DMS 273 (cell line): ENCODE measurements around the gene DNAH1.
A peak's percentile ranks its signal among the peaks of the same experiment; 100 is the strongest.

Source experiments
- DNase-seq: peaks from one replicate; lab custom pipeline; 2025; ENCODE audit not compliant: unreplicated experiment; lab: John Stamatoyannopoulos, UW

DNAH1 gene

DNA sequence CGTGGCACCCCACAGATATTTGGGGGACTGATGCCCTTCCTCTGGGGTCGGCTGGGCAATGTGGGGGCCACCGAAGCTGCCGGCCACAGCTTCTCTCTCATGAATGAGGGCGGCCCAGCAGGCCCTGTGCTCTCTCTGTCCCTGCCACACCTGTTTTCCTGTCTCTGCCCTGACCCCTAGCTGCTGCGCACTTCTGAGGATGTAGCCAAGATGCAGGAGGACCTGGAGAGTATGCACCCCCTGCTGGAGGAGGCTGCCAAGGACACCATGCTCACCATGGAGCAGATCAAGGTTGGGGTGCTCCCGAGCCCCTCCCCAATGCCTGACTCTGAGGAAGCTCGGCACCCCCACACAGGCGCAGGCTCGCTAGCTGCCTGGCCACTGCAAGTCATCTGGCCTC lies 69.0 kb downstream of the DNAH1 start:
- DNase-seq = peak; percentile 66

DNA sequence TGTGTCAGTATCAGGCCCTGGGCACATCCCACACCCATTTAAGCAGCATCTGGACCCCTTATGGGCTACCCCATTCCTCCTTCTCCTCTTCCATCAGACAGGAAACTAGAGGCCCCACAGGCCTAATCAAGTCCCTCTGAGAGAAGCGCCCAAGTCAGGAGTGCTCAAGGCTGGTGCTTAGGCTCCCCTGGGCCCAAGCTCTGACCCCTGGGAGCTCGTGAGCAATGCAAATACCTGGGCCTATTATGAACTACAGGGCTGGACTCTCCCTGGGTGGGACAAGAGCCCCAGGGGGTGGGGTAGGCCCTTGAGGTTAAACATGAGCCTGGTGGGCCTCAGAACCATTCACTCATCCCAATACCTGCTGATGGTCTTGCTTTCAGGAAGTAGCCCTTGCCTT lies 71.4 kb downstream of the DNAH1 start:
- DNase-seq = no peak

DNA sequence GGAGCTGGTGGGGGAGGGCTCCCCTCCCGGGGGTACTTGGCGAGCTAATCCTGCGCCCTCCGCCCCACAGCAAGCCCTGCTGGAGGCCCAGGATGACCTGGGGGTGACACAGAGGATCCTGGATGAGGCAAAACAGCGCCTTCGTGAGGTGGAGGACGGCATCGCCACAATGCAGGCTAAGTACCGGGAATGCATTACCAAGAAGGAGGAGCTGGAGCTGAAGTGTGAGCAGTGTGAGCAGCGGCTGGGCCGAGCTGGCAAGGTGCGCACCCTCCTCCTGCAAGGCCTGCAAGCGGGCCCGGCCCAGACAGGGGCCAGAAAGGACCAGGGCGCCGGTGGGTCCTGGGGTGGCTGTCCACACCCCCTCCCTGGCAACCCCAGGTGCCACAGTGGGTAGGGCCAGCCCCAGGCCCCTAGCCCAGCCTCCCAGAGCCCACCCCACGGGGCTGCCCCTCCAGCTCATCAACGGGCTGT lies 72.3 kb downstream of the DNAH1 start:
- DNase-seq = no peak

GRCh38 chr3:52388933-52389332 lies 72.8 kb downstream of the DNAH1 start:
- DNase-seq = no peak

DNA sequence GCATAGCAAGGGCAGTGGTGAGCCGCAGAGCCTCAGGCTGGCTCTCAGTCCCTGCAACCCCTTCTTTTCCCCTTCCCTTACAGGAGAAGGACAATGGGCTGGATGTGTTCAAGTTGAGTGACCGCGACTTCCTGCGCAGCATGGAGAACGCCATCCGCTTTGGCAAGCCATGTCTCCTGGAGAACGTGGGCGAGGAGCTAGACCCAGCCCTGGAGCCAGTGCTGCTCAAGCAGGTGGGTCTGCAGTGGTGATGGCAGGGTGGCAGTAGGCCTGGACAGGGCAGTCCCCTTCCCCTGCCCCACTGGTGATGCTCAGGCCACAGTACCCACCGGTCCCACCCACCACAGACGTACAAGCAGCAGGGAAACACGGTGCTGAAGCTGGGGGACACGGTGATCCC lies 75.0 kb downstream of the DNAH1 start:
- no peak for DNase-seq

- no peak for DNase-seq
Observed at GRCh38 chr3:52392216-52392930, 76.3 kb downstream of the DNAH1 start.

DNA sequence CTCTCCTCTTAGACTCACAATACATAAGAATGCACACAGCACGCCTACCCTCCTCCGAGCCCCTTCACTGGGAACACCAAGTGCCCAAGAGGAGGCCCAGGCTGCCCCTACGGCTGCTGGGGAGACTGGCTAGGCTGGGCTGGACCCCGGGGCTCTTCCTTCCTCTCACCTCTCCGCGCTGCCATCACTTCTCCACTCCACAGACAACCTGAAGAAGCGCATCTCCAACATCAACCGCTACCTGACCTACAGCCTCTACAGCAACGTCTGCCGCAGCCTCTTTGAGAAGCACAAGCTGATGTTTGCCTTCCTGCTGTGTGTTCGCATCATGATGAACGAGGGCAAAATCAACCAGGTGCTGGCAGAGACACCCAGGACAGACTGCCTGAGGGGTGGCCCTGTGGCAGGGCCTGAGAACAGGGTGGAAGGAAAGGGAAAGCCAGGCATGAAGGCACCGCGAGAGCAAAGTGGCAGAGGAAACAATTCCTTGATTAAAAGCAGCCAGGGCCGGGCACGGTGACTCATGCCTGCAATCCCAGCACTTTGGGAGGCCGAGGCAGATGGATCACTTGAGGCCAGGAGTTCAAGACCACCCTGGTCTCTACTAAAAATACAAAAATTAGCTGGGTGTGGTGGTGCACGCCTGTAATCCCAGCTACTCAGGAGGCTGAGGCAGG lies 77.2 kb downstream of the DNAH1 start:
- DNase-seq = no peak

- DNase-seq = no peak
Observed at GRCh38 chr3:52393959-52394670, 78.0 kb downstream of the DNAH1 start.

DNA sequence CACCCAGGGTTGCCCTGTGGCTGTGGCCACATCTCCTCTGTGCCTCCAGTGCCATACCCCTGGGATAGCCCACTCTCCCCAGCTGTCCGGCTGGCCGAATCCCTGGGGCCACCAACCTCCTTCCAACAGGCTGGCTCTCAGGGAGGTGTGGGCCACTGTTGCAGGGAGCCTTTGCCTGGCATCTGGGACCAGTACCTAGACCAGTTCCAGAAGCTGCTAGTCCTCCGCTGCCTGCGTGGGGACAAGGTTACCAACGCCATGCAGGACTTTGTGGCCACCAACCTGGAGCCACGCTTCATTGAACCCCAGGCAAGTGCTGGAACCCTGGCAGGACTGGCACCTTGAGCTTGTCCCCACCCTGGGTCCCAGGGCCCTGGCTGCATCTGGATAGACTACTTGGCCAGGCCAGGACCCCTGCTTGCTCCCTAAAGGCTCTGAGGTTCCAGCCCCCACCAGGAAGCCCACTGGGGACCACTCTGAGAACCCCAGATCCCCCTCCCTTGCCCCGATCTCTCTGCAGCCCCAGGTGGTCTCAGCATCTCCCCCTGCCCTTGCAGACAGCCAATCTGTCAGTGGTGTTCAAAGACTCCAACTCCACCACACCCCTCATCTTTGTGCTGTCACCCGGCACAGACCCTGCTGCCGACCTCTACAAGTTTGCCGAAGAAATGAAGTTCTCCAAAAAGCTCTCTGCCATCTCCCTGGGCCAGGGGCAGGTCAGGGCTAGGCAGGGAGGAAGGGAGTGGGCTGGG lies 78.8 kb downstream of the DNAH1 start:
- DNase-seq = no peak

- DNase-seq = peak; percentile 11
Observed at GRCh38 chr3:52395503-52395865, 79.4 kb downstream of the DNAH1 start.

DNA sequence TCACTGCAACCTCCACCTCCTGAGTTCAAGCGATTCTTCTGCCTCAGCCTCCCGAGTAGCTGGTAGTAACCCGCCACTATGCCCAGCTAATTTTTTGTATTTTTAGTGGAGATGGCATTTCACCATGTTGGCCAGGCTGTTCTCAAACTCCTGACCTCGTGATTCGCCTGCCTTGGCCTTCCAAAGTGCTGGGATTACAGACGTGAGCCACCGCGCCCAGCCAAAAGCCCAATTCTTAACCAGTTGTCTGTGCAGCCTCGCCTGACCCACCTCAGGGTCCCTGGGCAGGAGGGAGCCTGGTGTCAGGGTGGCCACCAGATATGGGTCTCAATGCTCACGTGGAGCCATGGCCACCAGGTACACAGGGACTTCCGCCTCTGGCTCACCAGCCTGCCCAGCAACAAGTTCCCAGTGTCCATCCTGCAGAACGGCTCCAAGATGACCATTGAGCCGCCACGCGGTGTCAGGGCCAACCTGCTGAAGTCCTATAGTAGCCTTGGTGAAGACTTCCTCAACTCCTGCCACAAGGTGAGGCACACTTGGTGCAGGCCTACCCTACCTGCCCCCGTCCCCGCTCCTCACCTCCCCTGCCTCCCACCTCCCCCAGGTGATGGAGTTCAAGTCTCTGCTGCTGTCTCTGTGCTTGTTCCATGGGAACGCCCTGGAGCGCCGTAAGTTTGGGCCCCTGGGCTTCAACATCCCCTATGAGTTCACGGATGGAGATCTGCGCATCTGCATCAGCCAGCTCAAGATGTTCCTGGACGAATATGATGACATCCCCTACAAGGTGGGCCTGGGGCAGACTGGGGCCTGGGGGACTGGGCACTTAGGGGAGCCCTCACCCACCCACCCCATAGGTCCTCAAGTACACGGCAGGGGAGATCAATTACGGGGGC lies 80.1 kb downstream of the DNAH1 start:
- no peak for DNase-seq

- DNase-seq = no peak
Observed at GRCh38 chr3:52396907-52397591, 80.9 kb downstream of the DNAH1 start.

GRCh38 chr3:52397676-52398399 lies 81.7 kb downstream of the DNAH1 start:
- no peak for DNase-seq

DNA sequence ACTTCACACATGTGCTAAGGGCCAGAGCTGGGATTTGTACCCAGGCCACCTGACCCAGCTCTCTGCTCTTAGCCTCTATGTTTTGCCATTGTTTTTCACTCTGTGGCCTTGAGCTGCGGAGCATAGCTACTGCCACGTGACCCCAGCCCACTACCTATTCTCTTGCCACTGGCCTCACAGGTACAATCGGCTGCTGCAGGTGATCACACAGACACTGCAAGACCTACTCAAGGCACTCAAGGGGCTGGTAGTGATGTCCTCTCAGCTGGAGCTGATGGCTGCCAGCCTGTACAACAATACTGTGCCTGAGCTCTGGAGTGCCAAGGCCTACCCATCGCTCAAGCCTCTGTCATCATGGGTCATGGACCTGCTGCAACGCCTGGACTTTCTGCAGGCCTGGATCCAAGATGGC lies 82.6 kb downstream of the DNAH1 start:
- DNase-seq = no peak

DNA sequence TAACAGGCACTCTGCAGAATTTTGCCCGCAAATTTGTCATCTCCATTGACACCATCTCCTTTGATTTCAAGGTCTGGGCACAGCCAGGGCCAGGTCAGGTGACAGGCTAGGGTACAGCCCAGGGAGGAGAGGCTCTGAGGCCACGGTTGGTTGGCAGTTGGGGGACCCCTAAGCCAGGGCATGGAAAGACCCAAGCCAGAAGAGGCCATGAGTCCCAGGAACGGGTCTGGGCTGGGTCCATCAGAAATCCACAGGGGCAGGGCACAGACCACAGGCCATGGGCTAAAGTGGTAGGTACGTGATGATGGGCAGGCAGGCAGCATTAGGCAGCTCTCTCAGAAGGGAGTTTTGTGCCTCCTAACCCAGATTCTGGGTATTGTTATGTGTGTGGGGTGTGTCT lies 83.0 kb downstream of the DNAH1 start:
- no peak for DNase-seq

DNA sequence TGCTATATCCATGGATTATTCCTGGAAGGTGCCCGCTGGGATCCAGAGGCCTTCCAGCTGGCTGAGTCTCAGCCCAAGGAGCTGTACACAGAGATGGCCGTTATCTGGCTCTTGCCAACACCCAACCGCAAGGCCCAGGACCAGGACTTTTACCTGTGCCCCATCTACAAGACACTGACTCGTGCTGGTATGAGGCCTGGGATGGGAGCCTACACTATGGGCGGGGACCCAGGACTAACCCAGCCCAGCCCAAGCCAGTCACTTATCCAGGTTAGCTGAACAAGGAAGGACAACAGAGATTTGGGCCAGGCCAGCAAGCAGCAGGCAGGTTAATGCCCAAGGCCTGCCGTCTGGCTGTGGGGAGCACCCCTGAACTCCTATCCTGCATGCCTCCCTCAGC lies 83.5 kb downstream of the DNAH1 start:
- DNase-seq = no peak

DNA sequence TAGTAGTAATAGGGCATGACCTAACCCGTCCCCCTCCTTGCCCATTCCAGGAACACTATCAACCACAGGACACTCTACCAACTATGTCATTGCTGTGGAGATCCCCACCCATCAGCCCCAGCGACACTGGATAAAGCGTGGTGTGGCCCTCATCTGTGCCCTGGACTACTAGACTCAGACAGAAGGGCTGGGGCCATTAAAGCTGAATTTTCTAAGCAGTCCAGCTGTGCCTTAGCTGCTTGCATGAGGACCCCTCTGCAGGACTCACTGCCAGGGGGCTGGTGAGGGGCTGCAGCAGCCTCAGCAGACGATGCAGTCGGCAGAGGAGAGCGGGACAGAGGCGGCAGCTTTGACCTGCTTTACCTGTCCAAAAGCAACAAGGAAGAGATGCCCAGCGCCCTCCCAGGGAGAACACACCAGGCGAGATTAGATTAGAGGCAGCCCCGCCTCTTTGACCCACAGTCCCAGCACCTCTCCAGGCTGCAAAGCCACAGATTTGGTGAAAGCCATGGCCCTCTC lies 84.2 kb downstream of the DNAH1 start:
- DNase-seq = no peak

- DNase-seq = no peak
Observed at GRCh38 chr3:52401021-52401420, 84.9 kb downstream of the DNAH1 start.

DNA sequence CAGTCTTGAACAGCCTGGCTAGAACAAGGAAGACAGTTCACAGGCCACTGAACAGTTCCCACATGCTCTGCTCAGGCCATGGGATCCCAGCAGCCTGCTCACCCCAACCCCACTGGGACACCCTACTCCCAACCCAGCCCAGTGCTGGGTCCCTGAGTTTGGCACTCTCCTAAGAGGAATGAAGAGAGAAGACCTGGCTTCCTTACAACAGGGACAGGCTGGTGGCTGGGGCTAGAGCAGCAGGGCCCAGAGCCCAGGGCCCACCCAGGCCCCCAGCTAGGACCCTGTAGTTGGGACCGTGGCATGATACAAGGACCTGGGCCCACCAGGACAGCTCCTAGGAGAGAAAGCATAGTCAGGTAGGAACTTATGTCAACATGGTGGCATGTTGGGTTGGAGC lies 85.4 kb downstream of the DNAH1 start:
- DNase-seq = no peak
